Tibial nerve (tissue), 4 donors: Measurements from ENCODE around the gene UACA.

Experiments
- EP300 ChIP-seq, 2 donors: sonication (generic); formaldehyde crosslinking; IDR thresholded peaks; one replicate each; pipeline ENCODE4 v1.6.1; 2017; ENCODE audit warnings: antibody characterized with exemption in 2 of 2, mild to moderate bottlenecking in 1 of 2
- POLR2A ChIP-seq, 2 donors: fragments of 450-650 bp; IDR thresholded peaks; one replicate each; pipeline ENCODE4 v1.6.1; 2017; ENCODE audit warnings: antibody characterized with exemption in 2 of 2, mild to moderate bottlenecking in 2 of 2, moderate library complexity in 2 of 2
- TF ChIP-seq, protein P1 (sequence below), 5 experiments: fragments of 200-600 bp in 3 of 5; fragments of 450-650 bp in 2 of 5; sonication (generic) in 3 of 5; IDR thresholded peaks; one replicate each; pipeline ENCODE4 v1.5.1; 2016 to 2019; ENCODE audit warnings: antibody characterized with exemption in 5 of 5, mild to moderate bottlenecking in 3 of 5, moderate library complexity in 2 of 5

DNA sequence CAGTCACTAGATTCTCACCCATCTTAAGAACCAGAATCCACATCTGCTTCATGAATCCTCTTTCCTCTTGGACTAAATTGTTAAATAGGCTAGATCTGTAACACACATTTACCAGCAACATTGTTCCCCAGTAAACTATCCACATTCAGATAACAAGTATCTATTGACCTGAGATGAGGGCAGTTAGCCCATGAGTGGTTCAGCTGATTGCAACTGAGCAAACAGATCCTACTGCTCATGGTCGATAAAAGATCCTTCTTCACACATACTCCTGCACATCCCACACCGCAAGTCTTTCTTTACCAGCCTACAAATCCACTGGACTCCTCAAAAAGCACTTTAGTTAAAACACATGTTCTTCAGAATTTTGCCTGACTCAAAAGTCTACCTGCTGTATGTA is 59.2 kb downstream of the UACA start:
- TF ChIP-seq, protein P1, sequence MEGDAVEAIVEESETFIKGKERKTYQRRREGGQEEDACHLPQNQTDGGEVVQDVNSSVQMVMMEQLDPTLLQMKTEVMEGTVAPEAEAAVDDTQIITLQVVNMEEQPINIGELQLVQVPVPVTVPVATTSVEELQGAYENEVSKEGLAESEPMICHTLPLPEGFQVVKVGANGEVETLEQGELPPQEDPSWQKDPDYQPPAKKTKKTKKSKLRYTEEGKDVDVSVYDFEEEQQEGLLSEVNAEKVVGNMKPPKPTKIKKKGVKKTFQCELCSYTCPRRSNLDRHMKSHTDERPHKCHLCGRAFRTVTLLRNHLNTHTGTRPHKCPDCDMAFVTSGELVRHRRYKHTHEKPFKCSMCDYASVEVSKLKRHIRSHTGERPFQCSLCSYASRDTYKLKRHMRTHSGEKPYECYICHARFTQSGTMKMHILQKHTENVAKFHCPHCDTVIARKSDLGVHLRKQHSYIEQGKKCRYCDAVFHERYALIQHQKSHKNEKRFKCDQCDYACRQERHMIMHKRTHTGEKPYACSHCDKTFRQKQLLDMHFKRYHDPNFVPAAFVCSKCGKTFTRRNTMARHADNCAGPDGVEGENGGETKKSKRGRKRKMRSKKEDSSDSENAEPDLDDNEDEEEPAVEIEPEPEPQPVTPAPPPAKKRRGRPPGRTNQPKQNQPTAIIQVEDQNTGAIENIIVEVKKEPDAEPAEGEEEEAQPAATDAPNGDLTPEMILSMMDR (IDR thresholded peaks at IDR 0.05) = no peak
- TF ChIP-seq EP300 (IDR thresholded peaks at IDR 0.05) (no peak), POLR2A (IDR thresholded peaks at IDR 0.05) (no peak)
